Measurements from ENCODE around the gene EXT2.
A peak's percentile ranks its signal among the peaks of the same experiment; 100 is the strongest.

Gene EXT2

DNA sequence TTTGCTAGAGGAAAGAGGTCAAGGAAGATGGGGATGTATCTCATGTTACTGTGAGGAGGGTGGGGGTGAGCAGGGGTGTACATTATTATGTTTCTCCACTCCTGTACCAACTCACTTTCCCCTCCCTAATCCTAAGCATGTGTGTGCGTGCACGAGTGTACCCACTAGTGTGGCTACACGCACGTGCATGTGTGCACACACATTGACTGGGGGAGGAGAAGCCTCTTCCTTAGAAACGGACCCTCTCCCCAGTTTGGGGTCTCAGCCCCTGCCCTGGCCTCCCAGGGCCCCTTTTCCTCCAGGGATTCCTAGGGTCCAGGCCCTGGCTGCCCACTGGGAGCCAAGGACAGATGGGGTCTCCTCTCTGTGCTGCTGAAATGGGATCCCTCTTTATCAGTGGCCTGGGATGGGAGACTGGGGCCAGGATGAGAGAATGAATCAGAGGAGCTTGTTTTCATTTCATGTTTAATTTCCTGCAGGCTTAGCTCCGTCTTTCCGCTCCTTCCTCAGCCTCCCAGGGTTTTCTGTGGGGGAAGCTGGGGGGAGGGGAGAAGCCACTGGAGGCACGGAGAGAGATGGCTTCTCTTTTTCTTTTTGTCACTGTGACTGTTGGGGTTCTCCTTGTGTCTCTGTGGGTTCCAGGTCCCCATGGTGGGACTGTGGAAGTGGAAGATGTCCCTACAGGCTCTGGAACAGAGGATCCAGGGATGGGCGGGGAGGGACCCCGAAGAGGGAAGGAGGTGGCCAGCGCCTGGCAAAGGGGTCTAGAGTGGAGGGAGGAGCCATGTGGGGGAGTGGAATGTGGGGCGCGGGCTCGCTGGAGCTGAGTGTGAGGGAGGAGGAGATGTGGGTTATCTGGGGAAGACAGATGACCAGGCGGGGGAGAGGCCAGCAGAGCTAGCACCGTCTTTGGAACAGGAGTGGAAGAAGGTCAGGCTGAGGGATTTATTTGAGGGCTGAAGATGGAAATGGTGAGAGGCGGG is 174.2 kb downstream of the EXT2 start:
- DNase-seq: peak; percentile 81

DNA sequence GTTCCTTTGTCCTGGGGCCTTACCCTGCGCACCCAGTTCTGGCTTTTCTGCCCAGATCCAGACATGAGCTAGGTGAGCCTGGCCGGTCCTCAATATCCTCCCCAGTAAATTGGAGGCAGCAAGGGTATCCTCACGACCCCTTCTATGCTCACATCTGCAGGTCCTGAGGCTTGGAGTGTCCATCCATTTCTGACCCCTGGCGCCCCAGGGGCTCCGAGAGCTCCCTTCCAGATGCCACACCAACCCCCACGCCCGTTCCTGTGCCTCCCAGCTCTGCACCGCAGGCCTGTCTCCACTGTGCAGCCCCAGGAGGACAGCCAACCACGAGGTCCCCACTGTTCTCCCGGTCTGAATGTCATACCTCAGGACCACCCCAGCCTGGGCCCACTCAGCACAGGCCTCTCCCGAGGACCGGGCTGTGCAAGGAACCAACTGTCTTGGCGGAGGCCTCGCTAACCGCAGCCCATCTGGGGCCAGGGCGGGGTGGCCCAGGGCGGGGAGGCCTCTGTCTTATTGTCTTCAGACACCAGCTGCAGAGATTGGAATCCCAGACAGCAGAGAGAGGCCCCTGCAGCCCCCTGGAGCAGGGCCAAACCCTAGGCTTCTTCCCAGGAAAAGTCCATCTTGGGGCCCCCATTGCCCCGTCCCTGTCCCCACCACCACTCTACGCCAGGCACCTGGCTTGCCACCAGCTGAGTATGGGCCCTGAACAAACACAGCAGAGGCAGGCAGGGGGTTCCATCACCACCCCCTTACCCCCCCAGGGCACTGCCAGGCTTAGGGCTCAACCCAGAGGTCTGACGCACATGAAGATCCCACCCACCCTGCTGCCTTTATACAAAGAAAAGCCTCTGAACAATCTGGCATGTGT is 175.2 kb downstream of the EXT2 start:
- DNase-seq: peak; percentile 83

DNA sequence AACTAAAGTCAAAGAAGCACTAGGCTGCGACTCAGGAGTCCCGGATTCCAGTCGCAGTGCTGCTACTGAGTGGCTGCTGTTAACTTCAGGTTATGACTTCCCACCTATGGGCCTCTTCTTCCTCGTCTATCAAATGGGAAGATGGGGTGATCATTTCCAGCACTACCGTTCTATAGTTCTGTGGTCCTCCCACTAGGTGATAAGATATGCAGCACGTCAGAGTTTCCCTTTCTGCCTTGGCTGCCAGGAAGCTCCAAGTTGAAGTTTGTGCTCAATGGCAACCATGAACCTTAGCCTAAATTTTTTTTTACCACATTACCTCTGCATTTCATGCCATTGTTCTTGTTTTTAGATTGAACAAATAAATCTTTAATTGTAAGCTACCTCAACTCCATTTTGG is 175.8 kb downstream of the EXT2 start:
- DNase-seq: no peak

DNA sequence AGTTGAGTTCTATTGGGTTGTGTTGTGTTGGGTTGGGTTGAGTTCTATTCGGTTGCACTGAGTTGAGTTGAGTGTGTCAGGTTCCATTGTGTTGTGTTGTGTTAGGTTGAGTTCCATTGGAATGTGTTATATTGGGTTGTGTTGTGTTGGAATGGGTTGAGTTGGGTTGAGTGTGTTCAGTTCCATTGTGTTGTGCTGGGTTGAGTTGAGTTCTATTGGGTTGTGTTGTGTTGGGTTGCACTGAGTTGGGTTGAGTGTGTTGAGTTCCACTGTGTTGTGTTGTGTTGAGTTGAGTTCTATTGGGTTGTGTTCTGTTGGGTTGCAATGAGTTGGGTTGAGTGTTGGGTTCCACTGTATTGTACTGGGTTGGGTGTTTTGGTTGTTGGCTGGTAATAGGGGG is 178.9 kb downstream of the EXT2 start:
- DNase-seq: no peak

DNA sequence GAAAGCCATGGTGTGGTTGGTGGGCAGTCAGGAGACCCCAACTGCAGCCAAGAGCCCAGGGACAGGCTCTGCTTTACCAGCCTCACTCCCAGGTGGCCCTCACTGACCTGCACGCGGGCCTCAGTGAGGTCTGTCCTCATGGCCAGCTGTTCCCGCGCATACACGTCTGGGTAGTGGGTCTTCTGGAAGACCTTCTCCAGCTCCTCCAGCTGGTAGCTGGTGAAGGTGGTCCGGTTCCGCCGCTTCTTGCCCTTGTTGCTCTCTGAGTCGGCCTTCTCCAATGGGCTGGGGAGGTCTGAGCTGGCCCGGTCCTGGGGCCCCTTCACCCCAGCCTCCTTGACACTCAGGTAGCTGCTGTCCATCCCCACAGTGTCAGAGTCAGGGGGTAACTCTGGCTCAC is 179.8 kb downstream of the EXT2 start:
- no peak for DNase-seq

DNA sequence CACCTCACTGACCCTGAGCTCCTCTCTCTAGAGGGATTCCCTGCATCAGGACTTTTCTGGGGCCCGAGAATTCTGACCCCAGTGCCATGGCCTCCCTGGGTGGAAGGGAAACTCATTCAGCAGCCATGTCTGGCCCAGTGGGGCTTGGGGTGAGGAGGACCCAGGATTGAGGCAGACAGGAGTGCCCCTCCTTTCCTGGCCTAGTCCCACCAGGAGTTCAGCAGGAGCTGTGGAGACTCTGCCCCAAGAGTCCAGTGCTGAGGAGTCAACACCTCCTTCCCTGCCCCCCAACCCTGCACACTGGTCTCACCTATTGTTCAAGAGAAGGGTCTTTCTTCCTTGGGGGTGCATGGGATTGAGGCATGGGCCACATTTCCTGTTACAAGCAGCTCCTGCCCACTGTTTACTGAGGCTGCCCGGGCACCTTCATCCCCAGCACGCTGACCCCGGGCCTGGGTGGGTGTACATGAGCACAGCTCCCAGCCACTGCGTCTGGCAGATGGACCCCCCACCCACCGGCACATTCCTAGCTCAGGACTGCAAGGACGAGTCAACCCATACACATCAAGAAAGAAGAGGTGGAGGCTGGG is 180.6 kb downstream of the EXT2 start:
- DNase-seq: no peak

DNA sequence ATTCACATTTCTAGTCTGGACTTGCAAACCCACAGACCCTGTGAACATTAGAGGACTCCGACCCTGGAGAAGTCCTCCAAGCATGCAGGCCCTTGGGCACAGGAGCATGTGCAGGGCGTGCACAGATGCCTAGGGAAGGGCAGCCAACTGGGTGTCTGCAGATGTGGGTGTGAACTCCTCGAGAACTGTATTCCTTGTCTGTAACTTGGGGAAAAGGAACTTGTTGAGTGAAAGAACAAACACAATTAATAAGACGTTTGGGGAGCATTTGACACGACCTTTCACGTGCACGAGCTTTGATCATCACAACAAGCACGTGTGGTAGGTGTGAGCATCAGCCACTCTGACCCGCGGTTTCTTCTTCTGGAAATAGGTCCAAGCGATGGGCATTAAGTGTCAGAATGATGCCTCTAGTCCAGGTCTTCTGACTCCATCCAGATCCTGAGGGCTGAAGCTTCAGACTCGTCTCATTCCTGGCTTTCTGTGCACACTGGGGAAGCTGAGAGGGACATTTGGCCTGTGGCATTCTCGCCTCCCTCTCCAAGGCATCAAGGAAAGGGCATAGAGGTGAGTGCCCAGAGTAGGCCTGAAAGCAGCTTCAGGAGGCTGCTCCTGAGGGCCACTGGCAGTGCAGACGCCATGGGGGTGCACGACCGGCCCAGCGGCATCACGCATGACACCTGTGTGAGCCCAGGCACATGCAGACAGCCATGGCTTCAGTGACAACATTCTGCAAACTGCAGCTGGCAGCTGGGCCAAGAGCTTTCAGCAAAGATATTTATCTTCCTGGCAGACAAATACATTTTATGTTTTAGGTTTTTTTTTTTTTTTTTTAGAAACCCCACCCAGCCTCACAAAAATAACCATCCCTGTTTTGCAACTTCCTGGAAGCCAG is 182.0 kb downstream of the EXT2 start:
- no peak for DNase-seq

DNA sequence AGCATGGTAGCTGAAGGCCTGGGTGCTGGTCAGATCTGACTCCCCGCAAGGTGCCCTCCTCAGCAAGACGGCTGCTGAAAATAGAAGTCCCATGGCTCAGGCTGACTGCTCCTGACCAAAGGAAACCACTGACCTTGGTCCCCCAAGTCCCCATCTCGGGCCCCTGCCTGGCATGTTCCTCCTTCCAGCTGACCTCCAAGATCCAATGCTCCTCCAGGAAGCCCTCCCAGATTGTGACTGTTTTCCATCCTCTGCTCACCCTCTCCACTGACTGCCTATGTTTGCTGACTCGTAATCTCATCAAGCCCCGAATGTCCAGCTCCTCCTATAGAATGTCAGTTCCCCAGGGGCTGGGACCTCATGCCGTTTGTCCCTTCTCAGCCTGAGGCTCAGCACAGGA is 184.0 kb downstream of the EXT2 start:
- DNase-seq: no peak

DNA sequence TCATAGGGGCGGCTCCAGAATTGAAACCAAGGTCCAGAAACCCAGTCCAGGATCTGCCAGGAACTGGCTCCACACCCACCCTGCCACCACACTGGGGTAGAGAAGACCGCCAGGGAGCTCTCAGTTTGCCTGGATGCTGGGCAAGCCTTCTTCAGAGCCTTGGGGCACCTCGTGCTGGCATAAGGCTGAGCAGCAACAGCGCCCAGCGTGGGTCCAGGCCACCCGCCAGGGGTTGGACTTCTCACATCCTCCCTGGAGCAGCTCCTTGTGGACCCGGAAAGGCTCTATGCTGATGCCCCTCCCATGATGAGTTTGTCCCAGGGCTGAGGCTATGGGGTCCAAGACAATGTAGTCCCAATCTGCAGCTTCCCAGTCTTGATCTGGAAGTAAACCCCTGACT is 184.8 kb downstream of the EXT2 start:
- DNase-seq: no peak

DNA sequence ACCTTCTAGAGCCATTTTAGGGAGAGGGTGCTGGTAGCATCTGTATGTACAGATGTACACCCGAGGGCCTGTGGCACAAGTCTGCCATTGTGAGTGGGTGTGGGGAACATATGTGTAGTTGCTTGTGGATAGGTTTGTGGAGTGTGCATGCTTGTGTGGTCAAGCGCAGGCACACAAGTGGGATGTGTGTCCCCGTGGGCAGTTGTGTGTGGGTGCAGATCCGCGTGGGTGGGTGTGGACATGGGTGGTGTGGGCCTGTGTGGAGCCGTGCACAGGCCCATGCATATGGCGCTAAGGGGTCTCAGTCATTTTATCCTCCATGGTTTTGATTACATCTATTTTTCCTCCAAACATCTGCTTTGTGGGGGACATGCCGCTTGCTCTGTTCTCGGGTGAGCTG is 185.7 kb downstream of the EXT2 start:
- no peak for DNase-seq

DNA sequence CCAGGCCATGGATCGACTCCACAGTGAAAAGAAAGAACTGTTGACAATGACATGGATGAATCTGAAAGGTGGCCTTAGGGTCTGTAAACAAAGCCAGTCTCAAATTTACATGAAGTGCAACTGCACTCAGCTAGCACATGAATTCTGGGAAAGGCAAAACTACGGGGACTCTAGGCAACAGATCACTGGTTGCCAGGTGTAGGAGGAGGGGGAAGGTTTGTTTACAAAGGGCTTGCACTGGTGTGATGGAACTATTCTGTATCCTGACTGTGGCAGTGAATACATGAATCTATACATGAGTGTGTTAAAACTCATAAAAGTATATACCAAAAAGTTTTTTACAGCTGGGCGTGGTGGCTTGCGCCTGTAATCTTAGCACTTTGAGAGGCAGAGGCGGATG is 187.1 kb downstream of the EXT2 start:
- no peak for DNase-seq

DNA sequence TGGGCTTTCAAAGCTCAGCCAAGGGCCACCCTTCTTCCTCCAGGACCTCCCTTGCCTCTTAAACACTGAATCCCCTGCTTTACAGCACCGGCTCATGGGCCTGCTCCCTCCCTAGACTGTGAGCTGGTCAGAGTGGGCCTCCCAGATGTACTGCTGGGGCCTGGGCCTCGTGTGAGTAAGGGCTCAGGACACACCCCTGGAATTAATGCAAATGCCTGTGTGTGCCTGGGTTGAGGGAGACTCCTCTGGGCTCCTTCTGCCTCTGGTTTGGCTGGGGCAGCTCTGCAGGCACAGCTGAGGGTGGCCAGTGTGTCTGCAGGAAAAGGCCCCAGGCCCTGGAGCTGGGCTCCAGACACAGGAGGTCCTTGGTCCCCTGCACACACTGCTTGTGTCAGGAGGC is 190.3 kb downstream of the EXT2 start:
- no peak for DNase-seq

DNA sequence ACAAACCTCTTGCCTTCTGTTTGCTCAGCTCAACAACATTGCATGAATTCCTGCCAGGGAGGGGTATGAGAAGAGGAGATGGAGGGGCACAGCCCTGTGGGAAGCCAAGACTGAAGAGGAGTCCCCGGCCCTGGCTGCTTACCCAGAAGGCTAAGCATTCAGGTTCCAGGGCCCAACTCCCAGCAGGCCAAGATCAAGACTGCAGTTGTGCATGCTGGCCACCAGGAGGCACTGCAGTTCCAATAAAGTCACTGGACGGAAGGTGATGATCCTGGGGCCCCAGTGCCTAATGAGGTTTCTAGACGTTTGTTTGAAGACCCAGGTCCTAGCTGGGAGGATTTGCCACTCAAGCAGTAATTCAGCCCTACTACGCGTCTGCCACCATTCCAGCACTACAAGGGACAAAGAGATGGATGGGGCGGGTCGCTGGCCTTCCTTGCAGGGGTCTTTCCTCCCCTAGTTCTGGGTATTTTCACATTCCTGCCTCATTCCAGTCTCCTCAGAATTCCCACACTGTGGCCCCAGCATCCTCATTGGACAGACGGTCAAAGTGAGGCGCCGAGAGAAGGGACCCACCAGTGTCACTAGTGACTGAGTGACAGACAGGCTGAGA is 190.9 kb downstream of the EXT2 start:
- peak; percentile 40 for DNase-seq

DNA sequence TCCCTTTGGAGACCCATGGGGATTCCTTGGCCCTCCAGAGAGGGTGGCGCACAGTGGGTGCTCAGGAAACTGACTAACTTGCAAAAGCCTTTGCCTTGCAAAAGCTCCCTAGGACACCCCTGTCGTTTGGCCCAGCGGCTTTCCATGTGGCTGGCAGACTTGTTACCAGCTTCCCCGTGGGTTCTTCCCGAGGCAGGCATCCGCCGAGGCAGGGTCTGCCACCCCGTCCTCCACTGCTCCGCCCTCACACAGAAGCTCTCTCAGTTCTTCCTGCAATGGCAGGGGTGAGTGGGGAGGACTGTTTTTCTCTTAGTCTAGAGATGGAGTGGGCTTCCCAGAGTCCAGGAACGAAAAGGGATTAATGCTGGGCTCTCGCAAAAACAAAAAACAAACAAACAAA is 191.4 kb downstream of the EXT2 start:
- DNase-seq: no peak

DNA sequence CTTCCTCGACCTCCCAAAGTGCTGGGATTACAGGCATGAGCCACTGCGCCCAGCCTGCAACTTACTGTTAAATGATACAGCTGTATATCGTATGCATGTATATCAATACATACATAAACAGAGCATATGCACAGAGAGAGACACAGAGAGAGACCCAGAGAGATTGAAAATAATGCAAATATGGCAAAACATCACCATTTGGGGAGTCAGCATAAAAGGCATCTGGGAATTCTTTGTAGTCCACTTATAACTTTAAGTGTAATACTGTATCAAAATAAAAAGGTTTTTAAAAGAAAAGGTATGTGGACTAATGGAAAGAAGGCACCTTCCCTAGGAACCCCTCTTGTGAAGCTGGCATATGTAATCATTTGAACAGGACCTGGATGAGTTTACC is 192.7 kb downstream of the EXT2 start:
- DNase-seq: no peak

DNA sequence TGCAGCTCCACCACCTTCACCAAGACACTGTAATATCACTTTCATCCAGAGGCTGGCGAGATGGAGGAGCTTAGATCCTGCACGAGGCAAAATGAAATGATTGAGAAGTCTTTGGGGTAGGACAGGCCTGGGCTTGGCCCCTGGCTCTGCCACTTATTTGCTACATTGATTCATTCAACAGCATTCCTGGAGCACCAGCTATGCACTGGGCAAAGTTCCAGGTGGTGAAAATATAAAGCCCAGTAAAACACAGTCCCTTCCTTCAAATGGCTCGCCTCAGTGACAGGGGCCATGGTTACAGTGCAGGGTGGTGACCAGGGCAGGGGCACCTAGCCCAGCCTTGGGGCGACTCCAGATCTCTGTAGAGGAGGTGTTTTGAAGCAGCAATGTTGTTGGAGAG is 194.7 kb downstream of the EXT2 start:
- DNase-seq: no peak

Data from fibroblast of skin of abdomen (primary cell).